SK-MEL-5 (cell line): ENCODE data around the gene COX6A1. TPM values are rescaled to one million over a fixed set of nuclear protein-coding genes. Genes with fewer than 3 reads are reported as not detected.

Experiments
- DNase-seq: peaks from one replicate; pipeline ENCODE4 v3.0.0-alpha.2; 2016; ENCODE audit warnings: low read depth, low spot score
- in situ Hi-C: cut with HindIII; loops from 2 replicates; pipeline ENCODE4 v1.10.0; 2016; ENCODE audit warnings: low sequenced_read_pairs, high pct_unique_total_duplicates, low pct_unique_long_range_greater_than_20kb
- total RNA-seq: library from RNA; depleted of rRNA; stranded (reverse); fragments of >200 nt; shearing (Covaris generic); gene quantifications from 2 replicates; pipeline ENCODE4 v1.2.3, GENCODE V29; 2014

Gene COX6A1
- total RNA-seq, 1 experiment from 2014 or later, result 1,050 TPM

- in situ Hi-C loops, result no loop called here
- DNase-seq, result no peak
Observed at GRCh38 chr12:120455302-120455701, 17.4 kb downstream of the COX6A1 start.

GRCh38 chr12:120457133-120457532 is 19.2 kb downstream of the COX6A1 start:
- in situ Hi-C loops, result no loop called here

GRCh38 chr12:120460157-120460556 is 22.2 kb downstream of the COX6A1 start:
- in situ Hi-C loops, result no loop called here

More at GRCh38 chr12:120457133-120457532, 19.2 kb downstream of the COX6A1 start:
- peak; percentile 51 for DNase-seq

GRCh38 chr12:120462099-120462640 is 24.3 kb downstream of the COX6A1 start:
- no peak for DNase-seq
- in situ Hi-C loops, result no loop called here

More at GRCh38 chr12:120460157-120460556, 22.2 kb downstream of the COX6A1 start:
- DNase-seq, result no peak

- in situ Hi-C loops, result no loop called here
- DNase-seq, result no peak
Observed at GRCh38 chr12:120463712-120464111, 25.8 kb downstream of the COX6A1 start.

GRCh38 chr12:120465756-120466155 is 27.8 kb downstream of the COX6A1 start:
- no peak for DNase-seq
- in situ Hi-C loops, result no loop called here

GRCh38 chr12:120466560-120467315 is 28.8 kb downstream of the COX6A1 start:
- in situ Hi-C loops, result no loop called here
- peak; percentile 75 for DNase-seq

GRCh38 chr12:120467439-120467838 is 29.5 kb downstream of the COX6A1 start:
- in situ Hi-C loops, result no loop called here
- no peak for DNase-seq

- DNase-seq, result peak; percentile 31
- in situ Hi-C loops, result no loop called here
Observed at GRCh38 chr12:120468325-120468820, 30.5 kb downstream of the COX6A1 start.

GRCh38 chr12:120468821-120469449 is 31.0 kb downstream of the COX6A1 start:
- no peak for DNase-seq
- in situ Hi-C loops, result no loop called here

- in situ Hi-C loops, result no loop called here
Observed at GRCh38 chr12:120469450-120470149, 31.7 kb downstream of the COX6A1 start, which contains the start of gene SRSF9. SRSF9 (minus strand) TSS chr12:120469748; CDS start chr12:120469609, 139 bp downstream.

GRCh38 chr12:120470150-120470784 is 32.4 kb downstream of the COX6A1 start:
- in situ Hi-C loops, result no loop called here
- peak; percentile 36 for DNase-seq

More at GRCh38 chr12:120469450-120470149, 31.7 kb downstream of the COX6A1 start, which contains the start of gene SRSF9:
- peak; percentile 94 for DNase-seq

GRCh38 chr12:120472521-120472920 is 34.6 kb downstream of the COX6A1 start:
- in situ Hi-C loops, result no loop called here
- DNase-seq, result no peak

GRCh38 chr12:120473807-120474615 is 36.1 kb downstream of the COX6A1 start:
- DNase-seq, result no peak
- in situ Hi-C loops, result no loop called here

GRCh38 chr12:120474616-120474960 is 36.7 kb downstream of the COX6A1 start:
- in situ Hi-C loops, result no loop called here
- no peak for DNase-seq

GRCh38 chr12:120475643-120476042 is 37.7 kb downstream of the COX6A1 start:
- in situ Hi-C loops, result no loop called here
- no peak for DNase-seq

- in situ Hi-C loops, result no loop called here
- no peak for DNase-seq
Observed at GRCh38 chr12:120479458-120479857, 41.5 kb downstream of the COX6A1 start.
